Renal cortical epithelial cell (primary cell): Measurements from ENCODE around the gene LST1. TPM values are rescaled to one million over a fixed set of nuclear protein-coding genes. Genes with fewer than 3 reads are reported as not detected.

Source experiments
- DNase-seq: peaks from one replicate; pipeline ENCODE4 v3.0.0-alpha.2; 2011; ENCODE audit warnings: low read depth
- total RNA-seq: library from RNA; depleted of rRNA; stranded (reverse); fragments of >200 nt; gene quantifications from 2 replicates; pipeline ENCODE4 v1.2.3, GENCODE V29; 2014

The LST1 gene
- total RNA-seq, 1 donor from 2014 or later = not detected

GRCh38 chr6:31619805-31620585 is 33.9 kb downstream of the LST1 start:
- DNase-seq = peak; percentile 95

- no peak for DNase-seq
Measured at GRCh38 chr6:31620586-31621319, 34.7 kb downstream of the LST1 start, which contains the start of gene PRRC2A. Gene PRRC2A (plus strand): TSS chr6:31620715. CDS start chr6:31622790, 2,075 bp downstream.

GRCh38 chr6:31621320-31621939 is 35.4 kb downstream of the LST1 start:
- DNase-seq = no peak

GRCh38 chr6:31621991-31622390 is 35.9 kb downstream of the LST1 start:
- no peak for DNase-seq

GRCh38 chr6:31622684-31623091 is 36.6 kb downstream of the LST1 start:
- DNase-seq = no peak

- no peak for DNase-seq
Measured at GRCh38 chr6:31624070-31624469, 38.0 kb downstream of the LST1 start.

GRCh38 chr6:31626952-31627351 is 40.9 kb downstream of the LST1 start:
- DNase-seq = no peak

- no peak for DNase-seq
Measured at GRCh38 chr6:31627690-31628287, 41.7 kb downstream of the LST1 start.

GRCh38 chr6:31629014-31629413 is 42.9 kb downstream of the LST1 start:
- DNase-seq = no peak

GRCh38 chr6:31630177-31630934 is 44.3 kb downstream of the LST1 start:
- no peak for DNase-seq

GRCh38 chr6:31631209-31631608 is 45.1 kb downstream of the LST1 start:
- DNase-seq = no peak

- DNase-seq = no peak
Measured at GRCh38 chr6:31631681-31632278, 45.7 kb downstream of the LST1 start.

- DNase-seq = no peak
Measured at GRCh38 chr6:31632279-31632946, 46.3 kb downstream of the LST1 start.

- DNase-seq = no peak
Measured at GRCh38 chr6:31633447-31633846, 47.4 kb downstream of the LST1 start.

- DNase-seq = no peak
Measured at GRCh38 chr6:31634131-31634530, 48.1 kb downstream of the LST1 start.

GRCh38 chr6:31634969-31635575 is 49.0 kb downstream of the LST1 start:
- DNase-seq = no peak

GRCh38 chr6:31636698-31637596 is 50.9 kb downstream of the LST1 start:
- DNase-seq = no peak
